ENCODE measurements around the gene ELL3. TPM values are rescaled to one million over a fixed set of nuclear protein-coding genes. Genes with fewer than 3 reads are reported as not detected.

The ELL3 gene
- total and polyA plus RNA-seq, 2 experiments from 2014 or later, result 1.4 to 5.2 TPM

DNA sequence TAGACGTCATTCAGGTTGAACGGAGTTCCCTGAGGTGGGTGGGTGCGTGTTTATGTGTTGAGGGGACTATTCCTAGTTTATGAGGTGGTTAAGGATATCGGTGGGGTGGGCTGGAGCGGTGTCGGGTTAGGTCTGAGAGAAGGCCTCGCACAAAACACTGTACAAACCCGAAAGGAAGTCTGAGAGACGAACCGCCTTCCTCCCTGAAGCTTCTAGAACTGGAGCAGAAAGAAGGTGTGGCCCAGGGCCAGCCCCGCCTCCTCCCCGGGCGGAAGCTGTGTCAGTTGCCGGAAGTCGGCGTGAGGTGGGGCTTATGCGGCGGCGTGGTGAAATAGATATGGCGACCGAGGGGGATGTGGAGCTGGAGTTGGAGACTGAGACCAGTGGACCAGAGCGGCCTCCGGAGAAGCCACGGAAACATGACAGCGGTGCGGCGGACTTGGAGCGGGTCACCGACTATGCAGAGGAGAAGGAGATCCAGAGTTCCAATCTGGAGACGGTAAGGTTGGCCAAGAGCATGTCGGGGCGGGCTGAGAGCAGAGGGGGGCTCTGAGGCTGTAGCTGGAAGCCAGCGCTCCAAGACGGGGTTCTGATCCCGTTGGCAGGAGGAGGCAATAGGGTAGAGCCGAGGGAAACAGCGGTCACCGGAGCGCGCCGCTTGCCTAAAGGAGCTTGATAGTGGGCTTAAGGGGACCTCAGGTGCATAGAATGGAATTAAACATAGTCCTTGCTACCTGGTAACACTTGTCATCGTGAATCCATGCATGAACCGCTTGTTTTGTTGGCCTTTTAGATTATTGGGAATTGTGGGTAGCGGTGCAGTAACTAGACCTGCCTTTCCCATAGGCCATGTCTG is 23.7 kb upstream of the ELL3 start, which contains the start of gene HYPK:
TSS of gene HYPK (plus strand) at position 314 of the 856 bp plus-strand sequence. CDS start at position 338, 24 bp downstream.
- in situ Hi-C loops (cut with MboI), result no loop called here

DNA sequence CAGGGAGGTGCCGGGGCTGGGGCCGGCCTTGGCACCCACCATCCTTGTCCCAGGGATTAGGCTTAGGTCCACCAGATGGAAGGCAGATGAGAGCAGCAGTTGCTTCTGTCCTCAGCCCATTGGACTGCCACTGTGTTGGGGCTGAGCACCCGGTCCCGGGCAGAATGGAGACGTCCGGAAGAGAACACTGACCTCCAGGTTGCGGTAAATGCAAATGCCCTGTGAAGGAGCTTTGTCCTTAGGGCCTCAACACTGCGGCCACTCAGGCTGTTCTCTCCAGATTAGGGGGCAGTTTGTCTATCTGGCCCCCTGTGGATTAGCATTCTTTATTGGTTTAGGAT is 23.1 kb upstream of the ELL3 start, which contains the start of gene SERINC4:
TSS of gene SERINC4 (minus strand) at position 276 of the 341 bp plus-strand sequence. CDS start at position 42, 234 bp downstream.
- H3K36me3 ChIP-seq (ENCODE audit: low read depth), result peaks cover 29% of the 10 kb centered on the region
- TF ChIP-seq EZH2phosphoT487 (IDR thresholded peaks at IDR 0.05; ENCODE audit: insufficient read depth, low read depth), result no peak
- no peak for TF ChIP-seq EZH2 (IDR thresholded peaks at IDR 0.05; ENCODE audit: insufficient read depth, poor library complexity, severe bottlenecking)
- in situ Hi-C loops (cut with MboI), result no loop called here
- no peaks in the 10 kb centered on the region for H3K9me2 ChIP-seq (ENCODE audit: insufficient read depth)
- peak within 1 kb of the TSS; percentile 93 for H3K9ac ChIP-seq
- DNase-seq, result no peak
- WGBS, 2 experiments (ENCODE audit: low coverage in 1 of 2, low lambda C conversion rate in 2 of 2, missing lambda C conversion rate in 2 of 2), result 74 to 75% methylated on average over 8 of the region's 8 CpGs
- H2AFZ ChIP-seq, result peak within 1 kb of the TSS; percentile 84
- H4K20me1 ChIP-seq (ENCODE audit: insufficient read depth), result peaks cover 5% of the 10 kb centered on the region; the same call in 1 of the 2 replicates
- H3K79me2 ChIP-seq (ENCODE audit: insufficient read depth), result peaks cover 41% of the 10 kb centered on the region
- H3K9me3 ChIP-seq (ENCODE audit: low read depth), result no peaks in the 10 kb centered on the region
- H3K4me3 ChIP-seq, result peak within 1 kb of the TSS; percentile 94
- no peaks in the 10 kb centered on the region for H3K27me3 ChIP-seq (replicated peaks; ENCODE audit: insufficient read depth)
- peaks cover 43% of the 10 kb centered on the region for H3K4me1 ChIP-seq (ENCODE audit: insufficient read depth)
- H3K4me2 ChIP-seq (ENCODE audit: unreplicated experiment), result peak within 1 kb of the TSS; percentile 93
- H3F3A ChIP-seq (ENCODE audit: insufficient read depth), result peaks cover 70% of the 10 kb centered on the region
- peak within 1 kb of the TSS; percentile 75 for H3K27ac ChIP-seq

More for the DNA sequence above, 23.7 kb upstream of the ELL3 start, which contains the start of gene HYPK:
- Histone ChIP-seq H3F3A (ENCODE audit: insufficient read depth) (peaks cover 68% of the 10 kb centered on the region), H3K27me3 (replicated peaks; ENCODE audit: insufficient read depth) (no peaks in the 10 kb centered on the region), H2AFZ (peak within 1 kb of the TSS; percentile 84), H3K4me2 (ENCODE audit: unreplicated experiment) (peak within 1 kb of the TSS; percentile 93), H3K9ac (peak within 1 kb of the TSS; percentile 93), H3K9me3 (ENCODE audit: low read depth) (no peaks in the 10 kb centered on the region), H3K36me3 (ENCODE audit: low read depth) (peaks cover 27% of the 10 kb centered on the region), H3K27ac (peak within 1 kb of the TSS; percentile 75), H3K9me2 (ENCODE audit: insufficient read depth) (no peaks in the 10 kb centered on the region), H4K20me1 (ENCODE audit: insufficient read depth) (peaks cover 2% of the 10 kb centered on the region; the same call in 1 of the 2 replicates), H3K4me3 (peak within 1 kb of the TSS; percentile 94), H3K4me1 (ENCODE audit: insufficient read depth) (peaks cover 37% of the 10 kb centered on the region), H3K79me2 (ENCODE audit: insufficient read depth) (peaks cover 35% of the 10 kb centered on the region)
- peak; percentile 95 for DNase-seq
- no peak for TF ChIP-seq EZH2phosphoT487 (IDR thresholded peaks at IDR 0.05; ENCODE audit: insufficient read depth, low read depth)
- TF ChIP-seq EZH2 (IDR thresholded peaks at IDR 0.05; ENCODE audit: insufficient read depth, poor library complexity, severe bottlenecking), result no peak
- 8% methylated on average over 42 to 44 of the region's 44 CpGs for WGBS, 2 experiments (ENCODE audit: low coverage in 1 of 2, low lambda C conversion rate in 2 of 2, missing lambda C conversion rate in 2 of 2)

DNA sequence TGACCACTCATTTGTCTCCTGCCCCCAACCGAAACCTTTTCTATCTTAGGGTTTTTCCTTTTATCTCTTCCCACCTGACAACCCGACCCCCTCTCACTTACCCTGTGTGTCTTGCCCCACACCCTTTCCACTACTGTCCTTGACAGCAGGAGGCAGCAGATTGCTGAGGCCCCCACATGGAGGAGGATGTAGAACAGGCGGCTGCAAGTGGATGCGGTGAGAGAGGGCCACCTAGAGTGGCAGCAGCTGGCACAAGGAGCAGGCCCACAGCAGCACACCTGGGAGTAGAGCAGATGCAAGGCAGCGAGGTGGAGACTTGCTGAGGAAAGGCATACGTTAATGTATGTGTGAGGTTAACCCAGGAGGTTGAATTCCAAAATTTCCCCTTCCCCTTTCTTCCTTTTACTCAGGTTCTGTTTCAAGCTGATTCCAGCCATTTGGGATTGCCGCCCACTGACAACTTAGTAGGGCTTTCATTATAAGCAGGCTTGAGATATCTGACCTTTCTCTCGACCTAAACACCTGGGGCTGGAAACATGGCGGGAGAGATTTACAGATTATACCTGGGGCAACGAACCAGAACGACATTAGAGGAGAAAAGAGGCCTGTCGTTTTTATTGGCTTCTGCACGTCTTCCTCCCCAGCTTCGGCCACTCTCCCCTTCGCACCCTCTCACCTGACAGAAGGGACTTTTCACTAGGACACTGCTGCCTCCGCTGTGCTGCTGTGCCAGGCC is 22.6 kb upstream of the ELL3 start:
- TF ChIP-seq EZH2phosphoT487 (IDR thresholded peaks at IDR 0.05; ENCODE audit: insufficient read depth, low read depth) (no peak), EZH2 (IDR thresholded peaks at IDR 0.05; ENCODE audit: insufficient read depth, poor library complexity, severe bottlenecking) (no peak)

DNA sequence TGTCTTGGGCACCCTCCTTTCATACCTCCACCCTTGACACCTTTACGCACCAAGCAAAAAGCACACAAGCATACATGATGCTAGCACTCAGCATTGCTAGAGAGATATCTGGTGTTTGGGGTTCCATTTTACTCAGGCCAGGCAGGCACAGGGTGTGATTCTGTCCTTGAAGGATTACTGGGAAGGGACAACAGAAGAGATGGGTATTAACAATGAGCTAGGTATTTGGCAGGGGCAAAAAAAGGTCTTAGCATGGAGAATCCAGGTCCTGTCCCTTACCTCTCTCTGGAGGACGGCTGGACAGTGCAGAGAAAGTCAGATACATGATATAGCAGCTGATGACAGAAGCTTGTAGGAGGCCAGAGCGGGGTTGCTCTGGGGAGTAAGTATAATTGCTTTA is 19.8 kb upstream of the ELL3 start:
- in situ Hi-C loops (cut with MboI), result no loop called here
- TF ChIP-seq EZH2phosphoT487 (IDR thresholded peaks at IDR 0.05; ENCODE audit: insufficient read depth, low read depth) (no peak), EZH2 (IDR thresholded peaks at IDR 0.05; ENCODE audit: insufficient read depth, poor library complexity, severe bottlenecking) (no peak)

More for the DNA sequence above, 22.6 kb upstream of the ELL3 start:
- Histone ChIP-seq H3K79me2 (ENCODE audit: insufficient read depth) (peaks cover 47% of the 10 kb centered on the region), H3K9me3 (ENCODE audit: low read depth) (no peaks in the 10 kb centered on the region), H3K9ac (no peak overlapping the region), H3K4me1 (ENCODE audit: insufficient read depth) (peaks cover 48% of the 10 kb centered on the region), H3F3A (ENCODE audit: insufficient read depth) (peaks cover 70% of the 10 kb centered on the region), H3K9me2 (ENCODE audit: insufficient read depth) (no peaks in the 10 kb centered on the region), H3K4me2 (ENCODE audit: unreplicated experiment) (no peak overlapping the region), H3K27ac (no peak overlapping the region), H3K4me3 (no peak overlapping the region), H2AFZ (no peak overlapping the region), H4K20me1 (ENCODE audit: insufficient read depth) (peaks cover 5% of the 10 kb centered on the region; the same call in 1 of the 2 replicates), H3K27me3 (replicated peaks; ENCODE audit: insufficient read depth) (no peaks in the 10 kb centered on the region), H3K36me3 (ENCODE audit: low read depth) (peaks cover 25% of the 10 kb centered on the region)
- 82 to 86% methylated on average over 16 of the region's 16 CpGs for WGBS, 2 experiments (ENCODE audit: low coverage in 1 of 2, low lambda C conversion rate in 2 of 2, missing lambda C conversion rate in 2 of 2)
- in situ Hi-C loops (cut with MboI), result no loop called here
- DNase-seq, result peak; percentile 6

More for the DNA sequence above, 19.8 kb upstream of the ELL3 start:
- Histone ChIP-seq H2AFZ (no peak overlapping the region), H3K4me3 (no peak overlapping the region), H3K4me1 (ENCODE audit: insufficient read depth) (peaks cover 54% of the 10 kb centered on the region), H3K9ac (no peak overlapping the region), H3K9me3 (ENCODE audit: low read depth) (no peaks in the 10 kb centered on the region), H3K36me3 (ENCODE audit: low read depth) (peaks cover 20% of the 10 kb centered on the region), H3K27me3 (replicated peaks; ENCODE audit: insufficient read depth) (no peaks in the 10 kb centered on the region), H3K79me2 (ENCODE audit: insufficient read depth) (peaks cover 50% of the 10 kb centered on the region), H3K9me2 (ENCODE audit: insufficient read depth) (no peaks in the 10 kb centered on the region), H3K4me2 (ENCODE audit: unreplicated experiment) (no peak overlapping the region), H4K20me1 (ENCODE audit: insufficient read depth) (peaks cover 5% of the 10 kb centered on the region; the same call in 1 of the 2 replicates), H3F3A (ENCODE audit: insufficient read depth) (peaks cover 75% of the 10 kb centered on the region), H3K27ac (peak overlapping the region; percentile 99)
- no peak for DNase-seq
- 92 to 93% methylated on average over 3 of the region's 3 CpGs for WGBS, 2 experiments (ENCODE audit: low coverage in 1 of 2, low lambda C conversion rate in 2 of 2, missing lambda C conversion rate in 2 of 2)

Measured in GM23248 (cell line).